Measurements from ENCODE around the gene CEACAM4.
"Not testable (repeated sequence)": the region's sequence is repeated elsewhere in the genome, so short reads cannot be mapped to it uniquely, and the experiment has no call there.

The CEACAM4 gene

GRCh38 chr19:41582577-41583182 lies 44.2 kb downstream of the CEACAM4 start:
- not testable (repeated sequence) for DNase-seq (ENCODE audit: low spot score); H2BK120ac ChIP-seq (ENCODE audit: low read depth, low read length); H3K27ac ChIP-seq (replicated peaks; ENCODE audit: low read length); H3K4me2 ChIP-seq (ENCODE audit: insufficient read depth, low read length, poor library complexity, severe bottlenecking); H2AK5ac ChIP-seq (ENCODE audit: low read depth, low read length); H4K91ac ChIP-seq (ENCODE audit: low read depth, low read length, poor library complexity); H3K4ac ChIP-seq (ENCODE audit: low read length); H3K79me1 ChIP-seq (ENCODE audit: low read depth, low read length); H3K23ac ChIP-seq (ENCODE audit: low read depth, low read length, poor library complexity); H3K9ac ChIP-seq (ENCODE audit: low read depth, low read length, poor library complexity); H2BK5ac ChIP-seq (ENCODE audit: low read length); H3K14ac ChIP-seq (ENCODE audit: low read length); H3K4me3 ChIP-seq (ENCODE audit: low read length in 2 of 2); H3K36me3 ChIP-seq (replicated peaks in 1 of 2; ENCODE audit: control insufficient read depth in 2 of 2, insufficient read depth in 2 of 2, low read length in 2 of 2); H4K8ac ChIP-seq (ENCODE audit: low read depth, low read length); H2AFZ ChIP-seq (ENCODE audit: low read length); H3K18ac ChIP-seq (ENCODE audit: low read length); H2BK15ac ChIP-seq (ENCODE audit: low read length); H2BK12ac ChIP-seq (ENCODE audit: low read length); H3K27me3 ChIP-seq (ENCODE audit: control insufficient read depth in 3 of 3, insufficient read depth in 3 of 3, low read depth in 1 of 3, low read length in 3 of 3); H3K4me1 ChIP-seq (ENCODE audit: control insufficient read depth in 2 of 2, insufficient read depth in 1 of 2, low read depth in 1 of 2, low read length in 2 of 2)
- H3K9me3 ChIP-seq (replicated peaks in 1 of 2; ENCODE audit: control insufficient read depth in 2 of 2, insufficient read depth in 1 of 2, low read depth in 1 of 2, low read length in 2 of 2) = peaks cover 0 to 14% of the 10 kb centered on the region in 2 donors
- WGBS, 2 donors (ENCODE audit: extremely low coverage in 2 of 2, insufficient read length in 2 of 2, insufficient replicate concordance in 1 of 2) = no CpG with 5 or more reads among the region's 1 CpG

DNA sequence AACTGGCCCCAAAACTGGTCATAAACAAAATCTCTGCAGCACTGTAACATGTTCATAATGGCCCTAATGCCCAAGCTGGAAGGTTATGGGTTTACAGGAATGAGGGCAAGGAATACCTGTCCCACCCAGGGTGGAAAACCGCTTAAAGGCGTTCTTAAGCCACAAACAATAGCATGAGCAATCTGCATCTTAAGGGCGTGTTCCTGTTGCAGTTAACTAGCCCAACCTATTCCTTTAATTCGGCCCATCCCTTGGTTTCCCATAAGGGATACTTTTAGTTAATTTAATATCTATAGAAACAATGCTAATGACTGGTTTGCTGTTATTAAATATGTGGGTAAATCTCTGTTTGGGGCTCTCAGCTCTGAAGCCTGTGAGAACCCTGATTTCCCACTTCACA lies 45.8 kb downstream of the CEACAM4 start:
- not testable (repeated sequence) for H3K79me1 ChIP-seq (ENCODE audit: low read depth, low read length); H2BK5ac ChIP-seq (ENCODE audit: low read length); H3K4me2 ChIP-seq (ENCODE audit: insufficient read depth, low read length, poor library complexity, severe bottlenecking); H3K27ac ChIP-seq (replicated peaks; ENCODE audit: low read length); H3K36me3 ChIP-seq (replicated peaks in 1 of 2; ENCODE audit: control insufficient read depth in 2 of 2, insufficient read depth in 2 of 2, low read length in 2 of 2); H3K23ac ChIP-seq (ENCODE audit: low read depth, low read length, poor library complexity); H3K27me3 ChIP-seq (ENCODE audit: control insufficient read depth in 3 of 3, insufficient read depth in 3 of 3, low read depth in 1 of 3, low read length in 3 of 3); H3K4me1 ChIP-seq (ENCODE audit: control insufficient read depth in 2 of 2, insufficient read depth in 1 of 2, low read depth in 1 of 2, low read length in 2 of 2); H3K14ac ChIP-seq (ENCODE audit: low read length); H2BK120ac ChIP-seq (ENCODE audit: low read depth, low read length); H2AK5ac ChIP-seq (ENCODE audit: low read depth, low read length); H4K8ac ChIP-seq (ENCODE audit: low read depth, low read length); H4K91ac ChIP-seq (ENCODE audit: low read depth, low read length, poor library complexity); H2AFZ ChIP-seq (ENCODE audit: low read length); H3K4me3 ChIP-seq (ENCODE audit: low read length in 2 of 2); DNase-seq (ENCODE audit: low spot score); H2BK12ac ChIP-seq (ENCODE audit: low read length); H3K4ac ChIP-seq (ENCODE audit: low read length); H2BK15ac ChIP-seq (ENCODE audit: low read length); H3K9ac ChIP-seq (ENCODE audit: low read depth, low read length, poor library complexity); H3K18ac ChIP-seq (ENCODE audit: low read length)
- WGBS, 2 donors (ENCODE audit: extremely low coverage in 2 of 2, insufficient read length in 2 of 2, insufficient replicate concordance in 1 of 2) = no CpG with 5 or more reads among the region's 4 CpGs
- peaks cover 0 to 19% of the 10 kb centered on the region in 2 donors for H3K9me3 ChIP-seq (replicated peaks in 1 of 2; ENCODE audit: control insufficient read depth in 2 of 2, insufficient read depth in 1 of 2, low read depth in 1 of 2, low read length in 2 of 2)

DNA sequence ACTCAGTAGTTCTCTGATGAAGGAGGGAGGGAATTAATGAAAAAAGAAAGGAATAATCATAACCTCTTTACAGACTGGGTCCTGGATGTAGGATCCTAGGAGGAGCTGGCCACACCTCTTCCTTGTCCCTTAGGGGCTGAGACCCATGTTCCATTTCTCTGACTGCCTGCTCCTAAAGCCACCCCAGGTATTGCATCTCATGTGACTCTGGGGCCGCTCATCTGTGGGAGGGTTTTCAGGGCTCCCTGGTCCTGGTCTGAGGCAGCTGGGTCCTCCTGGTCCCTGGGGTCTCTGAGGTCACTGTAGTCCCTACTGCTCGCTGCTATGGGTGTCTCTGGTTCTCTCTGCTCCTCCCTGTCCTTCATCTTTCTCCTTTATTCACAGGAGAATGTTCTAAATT lies 48.0 kb downstream of the CEACAM4 start:
- H2BK120ac ChIP-seq (ENCODE audit: low read depth, low read length) = no peak overlapping the region
- H2BK12ac ChIP-seq (ENCODE audit: low read length) = no peak overlapping the region
- no peak overlapping the region for H4K91ac ChIP-seq (ENCODE audit: low read depth, low read length, poor library complexity)
- H3K14ac ChIP-seq (ENCODE audit: low read length) = no peak overlapping the region
- H3K4me1 ChIP-seq (ENCODE audit: control insufficient read depth in 2 of 2, insufficient read depth in 1 of 2, low read depth in 1 of 2, low read length in 2 of 2) = no peaks in the 10 kb centered on the region
- H3K27me3 ChIP-seq (ENCODE audit: control insufficient read depth in 3 of 3, insufficient read depth in 3 of 3, low read depth in 1 of 3, low read length in 3 of 3) = no peaks in the 10 kb centered on the region
- H3K18ac ChIP-seq (ENCODE audit: low read length) = no peak overlapping the region
- H2AK5ac ChIP-seq (ENCODE audit: low read depth, low read length) = no peak overlapping the region
- H2AFZ ChIP-seq (ENCODE audit: low read length) = no peak overlapping the region
- no peak overlapping the region for H2BK15ac ChIP-seq (ENCODE audit: low read length)
- no peak overlapping the region for H3K4ac ChIP-seq (ENCODE audit: low read length)
- no peak overlapping the region for H3K23ac ChIP-seq (ENCODE audit: low read depth, low read length, poor library complexity)
- H3K27ac ChIP-seq (replicated peaks; ENCODE audit: low read length) = no peak overlapping the region
- H3K9ac ChIP-seq (ENCODE audit: low read depth, low read length, poor library complexity) = no peak overlapping the region
- no peak overlapping the region for H3K4me2 ChIP-seq (ENCODE audit: insufficient read depth, low read length, poor library complexity, severe bottlenecking)
- no CpG with 5 or more reads among the region's 2 CpGs for WGBS, 2 donors (ENCODE audit: extremely low coverage in 2 of 2, insufficient read length in 2 of 2, insufficient replicate concordance in 1 of 2)
- no peak for DNase-seq (ENCODE audit: low spot score)
- no peak overlapping the region for H2BK5ac ChIP-seq (ENCODE audit: low read length)
- H3K9me3 ChIP-seq (replicated peaks in 1 of 2; ENCODE audit: control insufficient read depth in 2 of 2, insufficient read depth in 1 of 2, low read depth in 1 of 2, low read length in 2 of 2) = peaks cover 0 to 18% of the 10 kb centered on the region in 2 donors
- H4K8ac ChIP-seq (ENCODE audit: low read depth, low read length) = no peak overlapping the region
- no peak overlapping the region for H3K4me3 ChIP-seq (ENCODE audit: low read length in 2 of 2)
- H3K79me1 ChIP-seq (ENCODE audit: low read depth, low read length) = no peaks in the 10 kb centered on the region
- H3K36me3 ChIP-seq (replicated peaks in 1 of 2; ENCODE audit: control insufficient read depth in 2 of 2, insufficient read depth in 2 of 2, low read length in 2 of 2) = no peaks in the 10 kb centered on the region

GRCh38 chr19:41577833-41578232 lies 49.0 kb downstream of the CEACAM4 start:
- Histone ChIP-seq H3K9ac (ENCODE audit: low read depth, low read length, poor library complexity) (no peak overlapping the region), H3K79me1 (ENCODE audit: low read depth, low read length) (no peaks in the 10 kb centered on the region), H2BK12ac (ENCODE audit: low read length) (no peak overlapping the region), H3K4me3 (ENCODE audit: low read length in 2 of 2) (no peak overlapping the region), H3K27ac (replicated peaks; ENCODE audit: low read length) (no peak overlapping the region), H2BK5ac (ENCODE audit: low read length) (no peak overlapping the region), H3K4me2 (ENCODE audit: insufficient read depth, low read length, poor library complexity, severe bottlenecking) (no peak overlapping the region), H3K23ac (ENCODE audit: low read depth, low read length, poor library complexity) (no peak overlapping the region), H3K36me3 (replicated peaks in 1 of 2; ENCODE audit: control insufficient read depth in 2 of 2, insufficient read depth in 2 of 2, low read length in 2 of 2) (no peaks in the 10 kb centered on the region), H2AK5ac (ENCODE audit: low read depth, low read length) (no peak overlapping the region), H3K4me1 (ENCODE audit: control insufficient read depth in 2 of 2, insufficient read depth in 1 of 2, low read depth in 1 of 2, low read length in 2 of 2) (no peaks in the 10 kb centered on the region), H4K91ac (ENCODE audit: low read depth, low read length, poor library complexity) (no peak overlapping the region), H3K9me3 (replicated peaks in 1 of 2; ENCODE audit: control insufficient read depth in 2 of 2, insufficient read depth in 1 of 2, low read depth in 1 of 2, low read length in 2 of 2) (peaks cover 0 to 16% of the 10 kb centered on the region in 2 donors), H2BK120ac (ENCODE audit: low read depth, low read length) (no peak overlapping the region), H2BK15ac (ENCODE audit: low read length) (no peak overlapping the region), H3K4ac (ENCODE audit: low read length) (no peak overlapping the region), H3K14ac (ENCODE audit: low read length) (no peak overlapping the region), H2AFZ (ENCODE audit: low read length) (no peak overlapping the region), H3K27me3 (ENCODE audit: control insufficient read depth in 3 of 3, insufficient read depth in 3 of 3, low read depth in 1 of 3, low read length in 3 of 3) (no peaks in the 10 kb centered on the region), H3K18ac (ENCODE audit: low read length) (no peak overlapping the region), H4K8ac (ENCODE audit: low read depth, low read length) (no peak overlapping the region)
- DNase-seq (ENCODE audit: low spot score) = no peak
- no CpG with 5 or more reads among the region's 2 CpGs for WGBS, 2 donors (ENCODE audit: extremely low coverage in 2 of 2, insufficient read length in 2 of 2, insufficient replicate concordance in 1 of 2)

Measured in neuronal stem cell (in vitro differentiated cells).